SH-SY5Y (cell line): ENCODE measurements around the gene IQSEC3.

Experiments used
- GATA2 ChIP-seq: IDR thresholded peaks from 2 replicates; pipeline ENCODE4 v1.6.1; 2011; ENCODE audit warnings: mild to moderate bottlenecking, low read depth, low read length
- GATA3 ChIP-seq: IDR thresholded peaks from 2 replicates; pipeline ENCODE4 v1.6.1; 2011; ENCODE audit warnings: low read depth, mild to moderate bottlenecking, low read length, moderate library complexity

DNA sequence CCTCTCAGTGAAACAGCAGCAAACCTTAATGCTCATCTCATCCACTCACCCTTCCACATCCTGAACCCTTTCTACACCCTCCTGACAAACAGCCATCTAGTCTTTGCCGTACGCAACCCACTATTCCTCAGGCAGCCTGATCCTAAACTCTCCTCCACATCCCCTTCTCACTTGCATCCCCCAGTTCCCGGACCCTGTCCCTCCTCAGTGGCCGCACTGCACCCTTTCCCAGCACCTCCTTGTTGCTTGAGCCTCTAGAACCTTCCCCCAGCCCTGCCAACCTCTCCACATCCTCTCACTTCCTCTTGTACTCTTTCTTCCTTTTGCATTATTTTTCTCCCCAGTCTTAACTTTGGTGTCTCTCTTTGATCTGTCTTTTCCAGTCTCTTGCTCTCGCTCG is 42.9 kb downstream of the IQSEC3 start:
- TF ChIP-seq GATA3 (no peak), GATA2 (no peak)
